H1 (cell line): Measurements from ENCODE around the gene ZNF516. TPM values are rescaled to one million over a fixed set of nuclear protein-coding genes. Genes with fewer than 3 reads are reported as not detected.

Experiments used
- KDM4A ChIP-seq: IDR thresholded peaks from one replicate; pipeline ENCODE4 v1.7.1; 2012; ENCODE audit warnings: low read depth, mild to moderate bottlenecking, moderate library complexity, low read length, inconsistent platforms; ENCODE audit not compliant: severe bottlenecking
- NANOG ChIP-seq: IDR thresholded peaks from 2 replicates; pipeline ENCODE4 v1.6.1; 2011; ENCODE audit warnings: low read length, low read depth, mild to moderate bottlenecking, inconsistent platforms; ENCODE audit not compliant: insufficient read depth, poor library complexity, severe bottlenecking
- SIX5 ChIP-seq: IDR thresholded peaks from 2 replicates; pipeline ENCODE4 v1.6.1; 2011; ENCODE audit warnings: mild to moderate bottlenecking, low read depth, low read length
- YY1 ChIP-seq: IDR thresholded peaks from 2 replicates; pipeline ENCODE4 v1.6.1; 2011; ENCODE audit warnings: low read depth, mild to moderate bottlenecking, low read length
- polyA plus RNA-seq, 7 experiments: library from polyadenylated mRNA; depleted of rRNA in 3 of 7; stranded (reverse) in 5 of 7; unstranded in 2 of 7; fragments of >200 nt in 5 of 7; fragments of 200-250 nt in 2 of 7; gene quantifications; 1 replicate in 5 of 7; 2 replicates in 1 of 7; 4 replicates in 1 of 7; pipeline versions ENCODE4 v1.2.1 to v1.2.3, GENCODE V29; 2011 to 2013; ENCODE audit warnings: missing spikeins in 2 of 7, mixed read lengths in 2 of 7
- total RNA-seq: library from RNA; stranded (reverse); fragmentation: NEBNext Ultra II Directional; extraction: Animal tissue kit (Norgen Biotek cat#: 25700); gene quantifications from 2 replicates; pipeline ENCODE4 v1.2.1, GENCODE V29; 2021

Gene ZNF516
- total and polyA plus RNA-seq, 2 of the 8 experiments (the other 6 are each of a cell fraction or from before 2014, with no cell fraction given) = 7.3 to 17.0 TPM

- TF ChIP-seq YY1 (no peak), SIX5 (no peak), KDM4A (no peak), NANOG (no peak)
Observed at GRCh38 chr18:76503649-76504386, 8.8 kb upstream of the ZNF516 start (continued).
